Lung (tissue), 12 donors: ENCODE measurements around the gene COLGALT1. TPM values are rescaled to one million over a fixed set of nuclear protein-coding genes. Genes with fewer than 3 reads are reported as not detected.

Experiments used
- ATAC-seq: fragments of 200-7000 bp; cut with Tn5 transposase; one replicate; pipeline ENCODE4 v1.9.1; 2020; ENCODE audit warnings: moderate number of reproducible peaks; ENCODE audit not compliant: insufficient read depth, low FRiP score
- DNase-seq, 3 donors: peaks; one replicate each; pipeline ENCODE4 v3.0.0-alpha.2; 2013 to 2017
- H3K27ac ChIP-seq, 2 donors: one replicate each; pipeline ENCODE4 v1.5.1; 2013; ENCODE audit warnings: mild to moderate bottlenecking in 2 of 2, moderate library complexity in 2 of 2, control low read depth in 1 of 2, inconsistent platforms in 1 of 2, low read depth in 1 of 2, low read length in 1 of 2
- H3K27me3 ChIP-seq, 3 donors: one replicate each; pipeline ENCODE4 v1.5.1; 2013; ENCODE audit warnings: low read length in 2 of 3; ENCODE audit not compliant: control insufficient read depth in 3 of 3, insufficient read depth in 3 of 3
- H3K36me3 ChIP-seq, 4 donors: one replicate each; pipeline ENCODE4 v1.5.1; 2013; ENCODE audit warnings: low read length in 4 of 4, mild to moderate bottlenecking in 1 of 4, moderate library complexity in 1 of 4; ENCODE audit not compliant: control insufficient read depth in 4 of 4, insufficient read depth in 4 of 4
- H3K4me1 ChIP-seq, 5 donors: one replicate each; pipeline ENCODE4 v1.5.1; 2013; ENCODE audit warnings: low read length in 5 of 5, mild to moderate bottlenecking in 2 of 5, moderate library complexity in 1 of 5; ENCODE audit not compliant: control insufficient read depth in 5 of 5, insufficient read depth in 5 of 5
- H3K4me3 ChIP-seq: one replicate; pipeline ENCODE4 v1.5.1; 2013; ENCODE audit warnings: mild to moderate bottlenecking, control low read depth, moderate library complexity
- H3K9ac ChIP-seq, 2 donors: one replicate each; pipeline ENCODE4 v1.5.1; 2013; ENCODE audit warnings: low read length in 2 of 2, control low read depth in 1 of 2; ENCODE audit not compliant: insufficient read depth in 1 of 2
- H3K9me3 ChIP-seq, 4 donors: one replicate each; pipeline ENCODE4 v1.5.1; 2013; ENCODE audit warnings: low read length in 3 of 4, mild to moderate bottlenecking in 1 of 4, moderate library complexity in 1 of 4; ENCODE audit not compliant: control insufficient read depth in 4 of 4, insufficient read depth in 3 of 4
- WGBS, 2 donors: extraction: QIAGEN DNeasy Blood & Tissue Kit; methylation state at CpG; one replicate each; pipeline ENCODE4 v1.1.7; 2013; 5-methylcytosine and 5-hydroxymethylcytosine counted together
- polyA plus RNA-seq, 2 donors: library from polyadenylated mRNA; stranded (reverse); fragments of 200-250 nt; gene quantifications; one replicate each; pipeline ENCODE4 v1.2.1, GENCODE V29; 2013
- total RNA-seq, 2 donors: library from RNA; depleted of rRNA in 1 of 2; stranded (reverse); fragments of >200 nt in 1 of 2; gene quantifications; one replicate each; pipeline ENCODE4 v1.2.1, GENCODE V29; 2014 to 2021
- TF ChIP-seq, protein P1 (sequence below): IDR thresholded peaks from 2 replicates; pipeline ENCODE4 v1.5.1; 2012; ENCODE audit warnings: mild to moderate bottlenecking; ENCODE audit errors: control extremely low read depth, extremely low read depth
- donor health status: control.
- donor health status: control.
- donor health status: Bipolar disorder and iron deficiency.
- donor health status: healthy.
- donor health status: DM: yes; HTN: yes; CAD: no.

Gene COLGALT1
- total and polyA plus RNA-seq, 4 donors = 39.9 to 129 (median 85.1) TPM

DNA sequence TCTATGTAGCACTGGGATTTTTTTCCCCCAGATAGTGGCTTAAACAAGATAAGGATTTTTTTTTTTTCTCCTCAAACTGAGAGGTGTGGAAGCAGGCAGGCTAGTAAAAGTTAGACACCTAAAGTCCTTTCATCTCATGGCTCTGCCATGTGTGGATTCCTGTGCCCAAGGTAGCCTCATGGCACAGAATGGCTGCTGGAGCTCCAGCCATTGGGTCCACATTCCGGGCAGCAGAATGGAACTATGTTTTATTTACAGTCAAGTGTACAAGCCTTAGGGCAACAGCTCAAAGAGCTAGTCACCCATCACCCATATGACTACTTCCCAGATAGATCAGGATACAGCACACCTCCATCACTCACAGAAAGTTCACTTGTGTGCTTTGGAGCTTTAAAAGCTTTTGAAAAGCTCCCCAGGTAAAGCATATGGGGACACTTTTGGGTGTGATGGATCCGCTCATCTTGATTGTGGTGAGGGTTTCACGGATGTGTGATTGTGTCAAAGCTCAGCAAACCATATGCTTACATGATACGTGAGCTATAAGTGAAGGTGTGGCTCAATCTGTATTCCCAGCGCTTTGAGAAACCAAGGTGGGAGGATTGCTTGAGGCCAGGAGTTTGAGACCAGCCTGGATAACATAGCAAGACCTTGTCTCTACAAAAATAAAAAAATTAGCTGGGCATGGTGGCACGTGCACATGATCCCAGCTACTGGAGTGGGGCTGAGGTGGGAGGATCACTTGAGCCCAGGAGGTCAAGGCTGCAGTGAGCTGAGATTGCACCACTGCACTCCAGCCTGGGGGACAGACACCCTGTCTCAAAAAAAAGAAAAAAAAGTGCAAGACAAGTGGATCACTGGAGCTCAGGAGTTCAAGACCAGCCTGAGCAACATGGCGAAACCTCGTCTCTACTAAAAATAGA, 25.9 kb upstream of the COLGALT1 start:
- TF ChIP-seq, protein P1, sequence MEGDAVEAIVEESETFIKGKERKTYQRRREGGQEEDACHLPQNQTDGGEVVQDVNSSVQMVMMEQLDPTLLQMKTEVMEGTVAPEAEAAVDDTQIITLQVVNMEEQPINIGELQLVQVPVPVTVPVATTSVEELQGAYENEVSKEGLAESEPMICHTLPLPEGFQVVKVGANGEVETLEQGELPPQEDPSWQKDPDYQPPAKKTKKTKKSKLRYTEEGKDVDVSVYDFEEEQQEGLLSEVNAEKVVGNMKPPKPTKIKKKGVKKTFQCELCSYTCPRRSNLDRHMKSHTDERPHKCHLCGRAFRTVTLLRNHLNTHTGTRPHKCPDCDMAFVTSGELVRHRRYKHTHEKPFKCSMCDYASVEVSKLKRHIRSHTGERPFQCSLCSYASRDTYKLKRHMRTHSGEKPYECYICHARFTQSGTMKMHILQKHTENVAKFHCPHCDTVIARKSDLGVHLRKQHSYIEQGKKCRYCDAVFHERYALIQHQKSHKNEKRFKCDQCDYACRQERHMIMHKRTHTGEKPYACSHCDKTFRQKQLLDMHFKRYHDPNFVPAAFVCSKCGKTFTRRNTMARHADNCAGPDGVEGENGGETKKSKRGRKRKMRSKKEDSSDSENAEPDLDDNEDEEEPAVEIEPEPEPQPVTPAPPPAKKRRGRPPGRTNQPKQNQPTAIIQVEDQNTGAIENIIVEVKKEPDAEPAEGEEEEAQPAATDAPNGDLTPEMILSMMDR = no peak
- no peak overlapping the region for H3K9ac ChIP-seq
- WGBS, 2 donors = 76 to 77% methylated on average over 8 of the region's 8 CpGs

GRCh38 chr19:17530586-17530985, 24.9 kb upstream of the COLGALT1 start:
- Histone ChIP-seq H3K27ac (no peak overlapping the region), H3K36me3 (no peaks in the 10 kb centered on the region), H3K27me3 (no peaks in the 10 kb centered on the region), H3K9ac (no peak overlapping the region), H3K4me3 (no peak overlapping the region), H3K4me1 (no peaks in the 10 kb centered on the region), H3K9me3 (peaks cover 0 to 7% (median 2%) of the 10 kb centered on the region in 4 donors)
- TF ChIP-seq, protein P1 = no peak
- DNase-seq (peak in 2 of 3 donors; percentile 37 to 42), ATAC-seq (no peak)
- 32 to 36% methylated on average over 8 of the region's 8 CpGs for WGBS, 2 donors

More for the DNA sequence above, 25.9 kb upstream of the COLGALT1 start:
- no peaks in the 10 kb centered on the region for H3K4me1 ChIP-seq
- no peaks in the 10 kb centered on the region for H3K27me3 ChIP-seq
- H3K27ac ChIP-seq = no peak overlapping the region
- no peak overlapping the region for H3K4me3 ChIP-seq
- H3K9me3 ChIP-seq = peaks cover 0 to 9% (median 2%) of the 10 kb centered on the region in 4 donors
- H3K36me3 ChIP-seq = no peaks in the 10 kb centered on the region
- ATAC-seq = no peak
- DNase-seq = no peak

- Histone ChIP-seq H3K4me3 (no peak overlapping the region), H3K27me3 (no peaks in the 10 kb centered on the region), H3K36me3 (no peaks in the 10 kb centered on the region), H3K27ac (no peak overlapping the region), H3K4me1 (no peaks in the 10 kb centered on the region), H3K9me3 (peaks cover 0 to 7% (median 2%) of the 10 kb centered on the region in 4 donors), H3K9ac (no peak overlapping the region)
- TF ChIP-seq, protein P1 = no peak
- WGBS, 2 donors = 84 to 88% methylated on average over 16 of the region's 16 CpGs
- ATAC-seq (no peak), DNase-seq (no peak)
These were observed 23.3 kb upstream of the COLGALT1 start for GRCh38 chr19:17532116-17532515.
